SJSA1 (cell line): ENCODE measurements around the gene CLIC5. TPM values are rescaled to one million over a fixed set of nuclear protein-coding genes. Genes with fewer than 3 reads are reported as not detected.

Experiments used
- DNase-seq, 2 experiments: peaks; one replicate each; pipeline ENCODE4 v3.0.0-alpha.2; 2015 to 2020; ENCODE audit warnings: low spot score in 2 of 2, low read depth in 1 of 2
- H3K27ac ChIP-seq: fragments of 250-450 bp; sonication (Bioruptor Pico); 2 replicates; pipeline ENCODE4 v1.5.1; 2020; ENCODE audit warnings: mild to moderate bottlenecking, moderate library complexity
- H3K27me3 ChIP-seq: fragments of 250-450 bp; sonication (Bioruptor Pico); replicated peaks from 2 replicates; pipeline ENCODE4 v1.5.1; 2020; ENCODE audit warnings: mild to moderate bottlenecking, moderate library complexity
- H3K36me3 ChIP-seq: fragments of 250-450 bp; sonication (Bioruptor Pico); 2 replicates; pipeline ENCODE4 v1.5.1; 2020; ENCODE audit warnings: mild to moderate bottlenecking
- H3K4me1 ChIP-seq: fragments of 250-450 bp; sonication (Bioruptor Pico); replicated peaks from 2 replicates; pipeline ENCODE4 v1.6.1; 2021; ENCODE audit warnings: mild to moderate bottlenecking
- H3K4me3 ChIP-seq: fragments of 250-450 bp; sonication (Bioruptor Pico); 2 replicates; pipeline ENCODE4 v1.5.1; 2020; ENCODE audit warnings: mild to moderate bottlenecking
- H3K9me3 ChIP-seq: fragments of 250-450 bp; sonication (Bioruptor Pico); replicated peaks from 2 replicates; pipeline ENCODE4 v1.5.1; 2020; ENCODE audit warnings: mild to moderate bottlenecking
- total RNA-seq: library from RNA; depleted of rRNA; stranded (reverse); fragments of >200 nt; shearing (Covaris generic); gene quantifications from 2 replicates; pipeline ENCODE4 v1.2.3, GENCODE V29; 2014

Gene CLIC5
- total RNA-seq, 1 experiment from 2014 or later: 1.2 TPM

- no peaks in the 10 kb centered on the region for H3K36me3 ChIP-seq
- H3K9me3 ChIP-seq: no peaks in the 10 kb centered on the region
- peaks cover 10% of the 10 kb centered on the region; the same call in 1 of the 2 replicates for H3K4me1 ChIP-seq
- no peak overlapping the region for H3K27ac ChIP-seq
- no peak overlapping the region for H3K4me3 ChIP-seq
- H3K27me3 ChIP-seq: no peaks in the 10 kb centered on the region
- DNase-seq: peak in 1 of 2 experiments; percentile 24
These were observed 161.4 kb downstream of the CLIC5 start for GRCh38 chr6:45854149-45854742.

DNA sequence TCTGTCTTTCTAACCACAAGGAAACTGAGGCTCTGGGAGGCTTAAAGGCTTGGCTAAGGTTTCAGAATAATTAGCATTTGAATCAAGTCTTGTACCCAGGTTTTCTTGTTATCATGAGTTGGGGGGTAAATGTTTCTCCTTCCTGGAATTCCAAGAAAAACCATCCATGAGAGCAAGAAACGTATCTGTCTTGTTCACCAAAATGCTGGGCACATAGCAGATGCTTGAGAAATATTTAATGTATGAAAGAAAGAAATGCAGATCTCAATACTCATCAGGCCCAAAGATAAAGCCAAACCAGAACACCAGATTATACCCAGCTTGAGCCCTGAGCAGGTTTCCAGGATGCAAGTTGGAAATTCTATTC is 164.6 kb downstream of the CLIC5 start:
- H3K9me3 ChIP-seq: no peaks in the 10 kb centered on the region
- H3K4me1 ChIP-seq: peaks cover 10% of the 10 kb centered on the region; the same call in 1 of the 2 replicates
- H3K27me3 ChIP-seq: no peaks in the 10 kb centered on the region
- H3K36me3 ChIP-seq: no peaks in the 10 kb centered on the region
- no peak overlapping the region for H3K4me3 ChIP-seq
- DNase-seq: no peak
- H3K27ac ChIP-seq: no peak overlapping the region

- peaks cover 10% of the 10 kb centered on the region; the same call in 1 of the 2 replicates for H3K4me1 ChIP-seq
- no peak for DNase-seq
- H3K4me3 ChIP-seq: no peak overlapping the region
- no peak overlapping the region for H3K27ac ChIP-seq
- no peaks in the 10 kb centered on the region for H3K27me3 ChIP-seq
- H3K9me3 ChIP-seq: no peaks in the 10 kb centered on the region
- no peaks in the 10 kb centered on the region for H3K36me3 ChIP-seq
These were observed 165.2 kb downstream of the CLIC5 start for GRCh38 chr6:45850378-45851033.

DNA sequence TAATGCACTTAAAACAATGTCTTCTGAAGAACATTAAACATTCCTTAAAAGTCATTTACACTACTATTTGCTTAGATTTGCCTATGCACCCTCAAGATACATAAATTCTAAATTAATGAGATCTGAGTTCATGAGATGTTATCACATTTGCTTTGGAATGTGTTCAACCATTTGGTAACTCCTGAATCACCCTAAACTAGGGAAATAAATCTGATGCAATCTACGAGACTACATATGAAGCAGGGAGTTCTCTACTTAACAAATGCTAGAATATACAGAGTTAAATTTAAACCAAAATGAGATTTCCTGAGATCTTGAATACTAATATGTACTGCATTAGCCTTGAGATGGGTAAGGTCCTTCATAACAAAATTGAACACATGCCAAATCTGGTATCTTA is 170.1 kb downstream of the CLIC5 start:
- no peak overlapping the region for H3K27ac ChIP-seq
- no peak for DNase-seq
- peaks cover 7% of the 10 kb centered on the region; the same call in 1 of the 2 replicates for H3K4me1 ChIP-seq

DNA sequence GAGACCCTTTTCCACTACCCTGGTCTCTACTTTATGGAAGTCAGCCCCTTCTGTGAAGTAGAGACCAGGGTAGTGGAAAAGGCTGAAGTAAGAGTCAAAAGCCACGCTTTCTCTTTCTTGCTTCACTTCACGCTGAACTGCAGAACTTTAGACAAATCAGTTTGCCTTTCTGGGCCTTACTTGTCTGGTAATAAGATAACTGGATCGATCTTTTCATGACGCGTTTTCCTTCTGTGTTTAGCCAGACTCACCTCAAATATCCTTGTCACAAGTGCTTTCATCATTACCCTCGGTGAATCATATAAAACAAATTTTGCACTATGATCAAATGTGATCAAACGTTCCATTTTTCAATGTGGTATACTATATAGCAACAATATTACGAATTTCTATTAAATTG is 170.7 kb downstream of the CLIC5 start:
- Histone ChIP-seq H3K27ac (no peak overlapping the region), H3K9me3 (no peaks in the 10 kb centered on the region), H3K4me3 (no peak overlapping the region), H3K36me3 (no peaks in the 10 kb centered on the region), H3K27me3 (no peaks in the 10 kb centered on the region), H3K4me1 (peaks cover 7% of the 10 kb centered on the region; the same call in 1 of the 2 replicates)
- no peak for DNase-seq

More for the DNA sequence above, 170.1 kb downstream of the CLIC5 start:
- Histone ChIP-seq H3K4me3 (no peak overlapping the region), H3K9me3 (no peaks in the 10 kb centered on the region), H3K36me3 (no peaks in the 10 kb centered on the region), H3K27me3 (no peaks in the 10 kb centered on the region)

DNA sequence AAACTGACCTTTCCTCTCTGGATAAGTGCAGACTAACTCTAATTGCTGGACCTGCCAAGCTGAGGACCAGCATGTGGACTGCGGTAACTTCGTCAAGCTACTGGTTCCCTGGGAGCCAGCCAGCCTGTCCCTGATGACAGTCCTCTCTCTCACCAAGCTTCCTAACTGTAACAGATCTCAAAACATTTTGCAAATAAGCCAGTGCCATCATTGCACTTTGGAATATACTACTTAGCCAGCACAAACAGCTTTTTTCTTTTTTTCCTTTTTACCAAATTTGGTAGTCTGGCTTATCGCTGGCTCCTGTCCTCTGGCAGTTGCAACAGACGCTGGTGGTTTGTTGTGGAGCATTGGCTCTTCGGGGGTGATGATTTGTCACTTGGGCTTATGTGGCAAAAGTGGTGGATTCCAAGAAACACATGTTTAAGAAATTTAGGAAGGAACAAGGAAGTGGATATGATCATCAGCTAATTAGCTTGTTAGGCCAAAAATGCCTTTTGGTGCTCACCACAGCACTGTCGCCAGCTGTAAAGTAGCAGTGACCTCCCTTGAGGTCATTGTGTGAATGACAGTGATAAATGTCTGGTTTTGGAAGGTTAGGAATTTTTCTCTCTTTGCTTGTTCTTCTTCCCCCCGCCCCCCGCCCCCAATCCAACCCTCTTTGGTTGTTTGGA is 171.7 kb downstream of the CLIC5 start:
- Histone ChIP-seq H3K4me1 (peaks cover 7% of the 10 kb centered on the region; the same call in 1 of the 2 replicates), H3K27me3 (no peaks in the 10 kb centered on the region), H3K4me3 (no peak overlapping the region), H3K36me3 (no peaks in the 10 kb centered on the region), H3K9me3 (no peaks in the 10 kb centered on the region), H3K27ac (no peak overlapping the region)
- no peak for DNase-seq

DNA sequence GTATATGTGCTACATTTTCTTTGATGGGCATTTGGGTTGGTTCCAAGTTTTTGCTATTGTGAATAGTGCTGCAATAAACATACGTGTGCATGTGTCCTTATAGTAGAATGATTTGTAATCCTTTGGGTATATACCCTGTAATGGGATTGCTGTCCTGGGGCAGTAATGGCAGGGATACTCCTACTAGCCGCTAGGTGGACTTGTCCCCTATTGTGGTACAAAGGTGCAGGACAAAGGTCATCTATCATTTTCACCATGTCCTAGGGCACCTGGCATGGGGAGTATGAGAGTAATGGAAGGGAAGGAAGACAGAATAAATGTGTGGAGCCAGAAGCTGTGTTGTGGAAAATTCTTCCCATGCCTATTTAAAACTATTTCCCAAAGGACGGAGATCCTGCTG is 174.6 kb downstream of the CLIC5 start:
- H3K27ac ChIP-seq: no peak overlapping the region
- H3K4me3 ChIP-seq: no peak overlapping the region
- no peaks in the 10 kb centered on the region for H3K27me3 ChIP-seq
- H3K36me3 ChIP-seq: no peaks in the 10 kb centered on the region
- peaks cover 7% of the 10 kb centered on the region; the same call in 1 of the 2 replicates for H3K4me1 ChIP-seq
- no peaks in the 10 kb centered on the region for H3K9me3 ChIP-seq
- DNase-seq: no peak

- DNase-seq: no peak
- Histone ChIP-seq H3K4me1 (no peaks in the 10 kb centered on the region), H3K27me3 (no peaks in the 10 kb centered on the region), H3K9me3 (no peaks in the 10 kb centered on the region), H3K4me3 (no peak overlapping the region), H3K36me3 (no peaks in the 10 kb centered on the region), H3K27ac (no peak overlapping the region)
These were observed 176.7 kb downstream of the CLIC5 start for GRCh38 chr6:45838996-45839395.

DNA sequence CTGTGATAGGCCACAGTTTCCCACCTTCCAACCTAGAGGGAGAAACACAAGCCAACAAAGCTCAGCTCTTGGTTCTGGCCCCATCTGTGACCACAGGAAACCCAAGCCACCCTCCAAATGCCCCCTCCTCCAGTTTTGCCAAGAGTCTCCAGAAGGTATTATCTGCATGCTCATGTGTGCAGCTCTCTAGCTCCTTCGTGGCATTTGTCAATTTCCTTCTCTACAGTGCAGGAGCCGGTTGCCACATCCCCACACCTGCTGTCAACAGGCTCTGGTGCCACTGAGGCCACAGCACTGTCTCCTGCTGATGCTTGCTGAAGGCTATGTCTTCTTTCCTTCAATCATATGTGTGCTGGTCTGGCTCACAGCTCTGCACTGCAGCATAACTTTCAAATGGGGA is 177.2 kb downstream of the CLIC5 start:
- no peaks in the 10 kb centered on the region for H3K9me3 ChIP-seq

GRCh38 chr6:45837541-45838200 is 178.0 kb downstream of the CLIC5 start:
- Histone ChIP-seq H3K27ac (no peak overlapping the region), H3K27me3 (no peaks in the 10 kb centered on the region)
- DNase-seq: no peak

More for the DNA sequence above, 177.2 kb downstream of the CLIC5 start:
- no peaks in the 10 kb centered on the region for H3K4me1 ChIP-seq
- H3K4me3 ChIP-seq: no peak overlapping the region
- no peak overlapping the region for H3K27ac ChIP-seq
- no peaks in the 10 kb centered on the region for H3K36me3 ChIP-seq
- H3K27me3 ChIP-seq: no peaks in the 10 kb centered on the region
- DNase-seq: no peak

GRCh38 chr6:45836984-45837383 is 178.7 kb downstream of the CLIC5 start:
- H3K27me3 ChIP-seq: no peaks in the 10 kb centered on the region
- H3K27ac ChIP-seq: no peak overlapping the region
- H3K4me1 ChIP-seq: 0 out of 2 replicates have a peak, but pooled peaks cover 3% of the 10 kb centered on the region
- no peak overlapping the region for H3K4me3 ChIP-seq
- DNase-seq: no peak
- no peaks in the 10 kb centered on the region for H3K9me3 ChIP-seq
- H3K36me3 ChIP-seq: no peaks in the 10 kb centered on the region

More at GRCh38 chr6:45837541-45838200, 178.0 kb downstream of the CLIC5 start:
- H3K4me1 ChIP-seq: no peaks in the 10 kb centered on the region
- H3K4me3 ChIP-seq: no peak overlapping the region
- no peaks in the 10 kb centered on the region for H3K36me3 ChIP-seq
- H3K9me3 ChIP-seq: no peaks in the 10 kb centered on the region

- H3K9me3 ChIP-seq: no peaks in the 10 kb centered on the region
- no peak overlapping the region for H3K4me3 ChIP-seq
- DNase-seq: no peak
- no peaks in the 10 kb centered on the region for H3K27me3 ChIP-seq
- no peak overlapping the region for H3K27ac ChIP-seq
- H3K36me3 ChIP-seq: no peaks in the 10 kb centered on the region
- 0 out of 2 replicates have a peak, but pooled peaks cover 6% of the 10 kb centered on the region for H3K4me1 ChIP-seq
These were observed 179.2 kb downstream of the CLIC5 start for GRCh38 chr6:45836438-45836824.

GRCh38 chr6:45835721-45836437 is 179.8 kb downstream of the CLIC5 start:
- H3K4me1 ChIP-seq: peaks cover 10% of the 10 kb centered on the region; the same call in 1 of the 2 replicates

More at GRCh38 chr6:45835721-45836437, 179.8 kb downstream of the CLIC5 start:
- no peak overlapping the region for H3K27ac ChIP-seq
- H3K9me3 ChIP-seq: no peaks in the 10 kb centered on the region
- H3K27me3 ChIP-seq: no peaks in the 10 kb centered on the region
- no peak for DNase-seq
- no peaks in the 10 kb centered on the region for H3K36me3 ChIP-seq
- H3K4me3 ChIP-seq: no peak overlapping the region
